ENCODE results near the gene RFX2. TPM values are rescaled to one million over a fixed set of nuclear protein-coding genes. Genes with fewer than 3 reads are reported as not detected.

The RFX2 gene
- total RNA-seq, 1 donor from 2014 or later = 7.9 TPM

DNA sequence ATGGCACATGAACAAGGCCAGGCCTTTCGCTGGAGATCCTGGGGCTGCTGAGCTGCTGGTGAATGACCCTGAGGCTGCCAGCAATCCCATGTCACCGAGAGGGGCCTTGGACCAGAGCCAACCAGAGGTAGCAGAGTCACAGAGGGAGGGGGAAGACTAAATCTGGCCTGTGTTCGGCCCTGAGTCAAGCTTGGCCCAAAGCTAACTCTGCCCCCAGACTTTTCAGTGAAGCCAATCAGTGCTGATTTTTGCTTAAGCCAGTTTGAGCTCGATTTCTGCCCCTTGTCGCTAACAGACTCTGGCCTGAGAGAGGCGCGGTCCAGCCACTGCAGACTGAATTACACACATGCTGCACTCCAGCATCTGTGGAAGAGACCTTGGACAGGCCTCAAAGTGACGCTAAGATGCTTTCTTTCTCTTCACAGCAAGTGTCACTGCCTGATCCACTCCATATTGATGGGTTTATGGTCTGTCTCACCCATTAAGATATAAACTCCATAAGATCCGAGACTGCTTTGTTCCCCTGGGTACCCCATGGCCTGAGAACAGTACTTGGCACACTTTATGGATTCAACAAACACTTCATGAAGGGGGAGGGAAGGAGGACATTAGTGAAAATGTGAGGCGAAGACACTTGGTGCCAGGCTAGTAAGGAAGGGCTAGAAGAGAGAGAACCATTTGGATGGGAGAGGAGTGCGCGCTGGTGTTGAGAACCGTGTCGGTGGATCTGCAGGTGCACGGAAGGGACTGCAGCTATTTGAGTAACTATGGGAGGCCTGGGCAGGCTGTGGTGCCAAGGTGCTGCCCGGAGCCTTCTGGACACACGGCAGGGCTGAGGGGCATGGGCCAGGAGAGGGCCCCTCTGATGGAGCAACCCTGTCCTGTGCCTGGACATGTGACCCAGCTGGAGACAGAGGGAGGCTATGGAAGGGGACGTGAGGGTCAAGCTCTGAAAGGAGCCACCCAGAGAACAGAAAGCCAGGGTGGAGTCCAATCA is 150.0 kb downstream of the RFX2 start:
- no peak for DNase-seq (ENCODE audit: extremely low read depth, low read depth, low spot score)

DNA sequence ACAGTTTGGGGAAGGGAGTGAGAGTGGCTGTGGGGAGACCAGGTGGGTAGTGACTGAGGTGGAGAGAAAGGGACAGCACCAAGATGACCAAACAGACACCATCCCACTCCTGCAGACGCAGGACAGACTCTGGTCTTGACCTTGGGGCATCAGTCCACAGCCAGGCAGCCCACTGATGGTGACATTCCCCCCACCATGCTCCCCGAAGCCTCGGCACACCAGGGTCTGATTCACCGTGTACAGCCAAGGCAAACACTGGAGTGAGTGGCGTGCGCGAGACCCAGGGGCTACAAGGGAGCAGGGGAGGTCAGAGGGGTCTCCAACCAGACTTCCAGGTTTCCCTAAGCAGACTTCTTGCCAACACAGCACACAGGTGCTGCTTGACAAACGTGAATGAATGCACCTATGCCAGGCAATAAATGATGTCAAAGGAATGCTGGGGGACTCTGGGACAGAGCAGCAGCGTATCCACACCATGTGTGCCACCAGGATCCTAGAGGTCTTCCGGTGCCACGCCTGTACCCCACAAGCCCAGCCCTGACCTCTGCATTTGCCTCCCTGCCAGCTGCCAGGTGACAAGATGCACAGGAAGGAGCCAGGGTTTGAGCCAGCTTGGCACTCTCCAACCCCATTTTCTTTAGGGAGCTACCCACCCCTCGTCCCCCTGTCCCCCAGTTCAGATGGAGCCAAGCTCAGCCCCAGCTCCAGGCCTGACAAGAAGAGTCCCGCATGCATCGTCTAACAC is 150.9 kb downstream of the RFX2 start:
- DNase-seq (ENCODE audit: extremely low read depth, low read depth, low spot score) = no peak

DNA sequence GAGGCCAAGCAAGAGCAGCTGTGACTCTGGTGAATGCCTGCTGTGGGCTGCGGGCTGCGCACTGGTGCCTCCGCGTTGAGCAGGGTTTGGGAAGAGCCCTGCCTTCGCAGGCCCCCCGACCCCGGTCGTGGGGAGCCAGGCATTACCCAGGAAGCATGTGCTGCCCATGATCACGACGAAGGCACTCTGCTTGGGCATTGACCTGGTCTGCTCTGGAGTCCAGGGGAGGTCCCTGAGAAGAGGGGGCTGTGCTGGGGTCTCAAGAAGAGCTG is 151.5 kb downstream of the RFX2 start:
- no peak for DNase-seq (ENCODE audit: extremely low read depth, low read depth, low spot score)

DNA sequence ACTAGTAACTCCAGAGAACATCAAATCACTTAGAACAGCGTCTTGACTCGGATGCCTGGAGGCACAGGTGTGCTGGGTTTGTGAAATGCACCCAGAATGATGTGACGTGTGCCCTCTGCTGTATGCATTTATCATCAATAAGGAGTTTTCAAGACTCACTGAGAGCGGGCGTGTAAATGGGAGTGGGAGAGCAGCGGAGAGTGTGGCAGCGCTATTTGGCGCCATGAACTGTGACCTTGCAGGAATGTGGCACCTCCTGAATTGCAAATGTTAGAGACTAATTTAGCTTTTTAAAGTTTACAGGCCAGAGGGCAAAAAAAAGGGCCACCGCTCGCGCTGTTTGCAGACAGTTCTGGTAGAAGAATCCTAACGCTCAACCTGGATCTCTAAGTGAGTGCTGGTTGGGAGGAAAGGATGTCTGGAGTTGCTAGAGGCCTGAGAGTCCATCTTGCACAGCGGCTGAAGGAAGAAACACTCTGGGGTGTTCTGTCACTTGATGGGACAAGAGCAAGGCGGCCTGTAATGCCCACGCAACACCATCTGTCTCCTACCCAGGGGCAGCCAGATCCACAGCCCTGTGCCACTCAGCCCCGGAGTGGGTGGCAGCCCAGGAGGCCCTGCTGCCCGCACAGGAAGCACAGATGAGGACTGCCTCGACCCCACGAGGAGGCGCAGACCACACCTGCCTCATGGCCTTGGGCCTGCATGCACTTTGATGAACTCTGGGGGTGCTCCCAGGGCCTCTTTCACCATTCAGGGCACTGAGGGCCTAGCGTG is 152.0 kb downstream of the RFX2 start:
- no peak for DNase-seq (ENCODE audit: extremely low read depth, low read depth, low spot score)

DNA sequence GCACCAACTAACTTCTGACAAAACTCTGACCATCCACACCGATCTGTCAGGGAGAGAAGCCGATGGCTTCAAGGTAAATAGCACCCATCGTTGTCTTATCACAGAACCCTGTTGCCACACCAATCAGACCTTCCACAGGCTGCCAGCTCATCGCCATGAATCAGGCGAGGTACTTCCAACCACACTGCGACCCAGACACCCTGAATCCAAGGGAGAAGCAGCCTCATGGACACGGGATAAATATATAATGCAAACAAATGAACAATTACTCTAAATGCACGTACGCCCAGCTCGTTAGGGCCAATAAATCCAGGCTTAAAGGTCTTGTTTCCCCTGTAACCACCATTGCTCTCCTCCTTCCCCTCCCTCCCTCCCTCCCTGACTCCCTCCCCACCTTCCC is 153.1 kb downstream of the RFX2 start:
- DNase-seq (ENCODE audit: extremely low read depth, low read depth, low spot score) = no peak

DNA sequence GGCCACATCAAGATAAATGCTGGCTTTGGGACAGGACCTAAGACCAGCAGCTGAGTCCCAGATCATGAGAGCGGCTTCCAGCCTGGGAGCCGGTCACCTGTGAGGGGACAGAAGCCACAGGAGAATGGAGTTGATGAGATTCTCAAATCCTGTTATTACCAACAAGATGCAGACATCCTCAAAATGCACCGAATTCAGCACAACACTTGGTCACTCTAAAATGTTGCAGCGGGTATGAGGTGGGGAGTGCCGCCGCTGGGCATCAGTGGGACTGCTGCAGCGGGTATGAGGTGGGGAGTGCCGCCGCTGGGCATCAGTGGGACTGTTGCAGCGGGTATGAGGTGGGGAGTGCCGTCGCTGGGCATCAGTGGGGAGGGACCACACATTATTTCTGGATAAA is 153.6 kb downstream of the RFX2 start:
- DNase-seq (ENCODE audit: extremely low read depth, low read depth, low spot score) = no peak

DNA sequence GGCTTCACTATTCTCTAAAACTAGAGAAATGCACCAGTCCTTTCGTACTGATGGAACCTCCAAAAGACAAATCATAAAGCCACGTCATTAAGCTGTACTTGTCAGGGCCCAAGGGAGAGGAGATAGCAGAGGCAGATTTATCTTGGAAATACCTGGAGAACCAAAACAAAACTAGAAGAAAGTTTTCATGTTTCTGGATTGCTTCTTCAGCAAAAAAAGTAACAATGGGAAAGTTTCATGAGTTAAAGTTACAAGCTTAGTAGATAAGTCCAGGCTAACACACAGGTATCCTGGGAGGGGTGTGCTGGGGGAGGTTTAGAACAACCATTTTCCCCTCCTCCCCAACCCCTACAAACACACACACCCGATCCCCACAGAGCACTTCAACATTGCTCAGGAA is 154.0 kb downstream of the RFX2 start:
- DNase-seq (ENCODE audit: extremely low read depth, low read depth, low spot score) = no peak

DNA sequence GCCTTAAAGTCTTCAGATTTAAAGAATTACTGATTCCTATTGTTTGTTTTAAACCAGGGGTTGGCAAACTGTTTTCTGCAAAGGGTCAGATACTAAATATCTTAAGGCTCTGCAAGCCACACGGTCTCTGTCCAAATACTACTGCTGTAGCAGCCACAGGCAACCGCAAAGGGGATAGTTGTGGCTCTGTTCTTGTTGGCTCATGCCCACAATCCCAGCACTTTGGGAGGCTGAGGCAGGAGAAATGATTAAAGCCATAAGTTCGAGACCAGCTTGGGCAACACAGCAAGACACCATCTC is 154.7 kb downstream of the RFX2 start:
- no peak for DNase-seq (ENCODE audit: extremely low read depth, low read depth, low spot score)

DNA sequence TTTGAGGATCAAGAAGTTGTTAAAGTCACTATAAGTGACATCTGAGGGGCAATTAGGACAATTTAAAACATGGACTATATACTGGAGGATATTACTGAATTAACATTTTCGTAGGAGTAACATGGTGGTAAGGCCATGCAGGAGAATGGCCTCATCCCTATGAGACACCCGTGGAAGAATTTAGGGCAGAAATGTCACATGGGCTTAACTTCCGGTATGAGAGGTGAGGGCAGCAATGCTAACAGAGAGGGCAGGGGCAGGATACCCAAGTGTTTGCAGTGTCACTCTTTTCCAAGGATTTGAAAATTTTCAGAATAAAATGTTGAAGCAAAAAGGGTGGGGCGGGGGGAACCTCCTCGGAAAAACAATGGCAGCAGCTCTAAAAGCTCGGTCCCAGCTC is 156.0 kb downstream of the RFX2 start:
- DNase-seq (ENCODE audit: extremely low read depth, low read depth, low spot score) = no peak

DNA sequence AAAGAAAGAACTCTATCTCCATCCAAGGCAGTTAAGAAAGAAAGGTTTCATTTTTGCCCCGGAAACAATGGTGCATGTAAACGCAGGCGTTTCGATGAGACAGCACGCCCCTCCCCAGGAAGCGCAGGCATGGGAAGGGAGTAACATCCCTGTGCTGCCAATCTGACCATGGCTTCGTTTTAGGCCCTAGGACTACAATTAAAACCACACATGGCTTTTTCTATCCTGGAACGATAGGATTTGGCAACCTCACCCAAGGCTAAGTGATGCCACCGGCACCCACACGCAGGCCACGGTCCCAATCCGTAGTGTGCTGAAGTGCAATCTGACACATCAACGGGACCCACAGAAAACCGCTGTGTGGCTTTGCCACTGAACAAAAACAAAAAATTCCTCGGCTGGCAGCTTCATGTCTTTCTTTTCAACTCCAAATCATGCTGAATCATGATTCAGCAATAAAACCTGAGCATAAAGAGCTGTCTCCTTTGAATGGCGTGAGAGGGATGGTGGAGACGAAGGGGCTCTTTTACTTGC is 156.6 kb downstream of the RFX2 start:
- DNase-seq (ENCODE audit: extremely low read depth, low read depth, low spot score) = no peak

DNA sequence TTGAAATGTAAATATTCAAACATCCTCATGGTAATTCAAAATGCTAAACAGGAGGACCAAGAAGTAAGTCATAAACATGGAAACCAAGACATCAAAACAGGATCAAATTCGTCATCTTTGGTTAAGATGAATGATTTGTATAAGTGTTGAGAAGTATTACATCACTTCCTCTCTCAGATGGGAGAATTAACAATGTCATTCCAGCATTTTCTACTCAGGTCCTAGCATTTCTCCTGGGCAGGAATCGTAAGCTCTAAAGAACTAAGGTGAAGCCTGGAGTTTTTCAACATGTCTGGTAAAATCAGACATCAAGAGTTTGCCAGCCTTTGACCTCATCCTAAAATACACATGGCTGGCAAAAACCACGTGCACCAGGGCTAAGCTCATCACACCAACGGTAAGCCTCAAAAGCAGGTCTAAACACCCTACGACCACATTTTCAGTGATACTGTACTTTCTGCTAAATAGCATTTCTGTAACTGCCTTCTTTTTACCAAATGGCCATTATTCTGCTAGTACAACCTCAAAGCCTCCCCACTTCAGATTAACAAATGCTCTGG is 157.2 kb downstream of the RFX2 start:
- DNase-seq (ENCODE audit: extremely low read depth, low read depth, low spot score) = no peak

DNA sequence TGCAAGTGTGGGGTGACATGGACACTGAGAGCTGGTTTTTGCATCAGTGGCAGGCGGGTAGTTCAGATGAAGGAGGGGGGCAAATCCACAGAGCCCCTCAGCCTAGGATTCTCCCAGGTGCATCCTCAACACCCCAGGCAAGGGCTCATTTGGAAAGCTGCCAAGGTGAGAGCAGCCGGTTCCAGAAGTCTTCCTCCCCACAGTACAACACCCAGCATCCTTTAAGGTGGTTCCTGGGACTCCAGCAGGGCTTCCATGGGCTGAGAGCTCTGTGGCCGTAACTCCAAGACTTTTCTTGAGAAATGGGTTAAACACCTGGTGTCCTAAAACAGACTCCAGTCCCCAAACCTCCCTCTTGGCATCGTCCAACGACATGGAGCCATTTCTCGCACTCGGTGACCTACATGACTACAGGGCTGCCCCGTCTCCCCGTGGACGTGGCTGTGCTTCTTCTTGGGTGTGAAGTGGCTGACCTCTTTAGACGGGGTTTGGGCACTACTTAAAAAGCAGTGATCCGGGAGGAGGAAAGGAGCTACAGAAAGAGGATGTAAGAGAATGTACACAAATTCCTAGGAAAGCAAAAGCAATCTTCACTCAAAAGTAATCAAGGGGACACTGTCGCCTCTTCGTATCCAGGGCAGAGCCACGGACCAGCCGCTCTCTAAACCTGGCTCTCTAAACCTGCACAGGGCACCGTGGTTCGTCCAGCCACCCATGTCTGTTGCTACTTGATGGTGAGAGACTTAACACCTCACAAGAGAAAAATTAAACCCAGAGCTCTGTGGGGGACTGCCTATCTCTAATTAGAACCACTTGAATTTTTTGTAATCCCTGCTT is 157.9 kb downstream of the RFX2 start:
- no peak for DNase-seq (ENCODE audit: extremely low read depth, low read depth, low spot score)

DNA sequence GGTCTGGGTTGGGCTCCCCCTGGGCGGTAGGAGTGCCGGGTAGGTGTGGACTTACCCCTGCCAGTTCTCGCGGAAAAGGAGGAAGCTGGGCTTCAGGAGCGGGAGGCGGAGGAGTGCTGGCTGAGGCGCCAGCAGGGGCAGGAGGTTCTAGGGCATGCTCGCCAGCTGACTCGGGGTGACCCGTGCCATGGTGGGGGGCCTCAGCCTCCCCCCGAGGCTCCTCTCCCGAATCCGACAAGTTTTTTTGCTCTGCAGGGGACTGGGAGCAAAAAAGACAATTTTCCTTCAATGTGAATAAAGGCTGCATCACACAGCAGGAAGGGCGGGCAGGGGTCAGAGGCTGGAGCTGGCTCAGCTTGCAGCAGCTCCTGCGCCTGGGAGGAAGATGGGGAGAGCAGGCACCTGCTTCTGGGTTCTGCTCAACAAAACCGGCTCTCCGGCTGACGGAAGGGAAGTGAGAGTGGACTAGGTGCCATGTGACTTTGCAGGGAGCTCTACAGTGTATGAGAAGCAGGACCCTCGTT is 158.9 kb downstream of the RFX2 start:
- DNase-seq (ENCODE audit: extremely low read depth, low read depth, low spot score) = no peak

DNA sequence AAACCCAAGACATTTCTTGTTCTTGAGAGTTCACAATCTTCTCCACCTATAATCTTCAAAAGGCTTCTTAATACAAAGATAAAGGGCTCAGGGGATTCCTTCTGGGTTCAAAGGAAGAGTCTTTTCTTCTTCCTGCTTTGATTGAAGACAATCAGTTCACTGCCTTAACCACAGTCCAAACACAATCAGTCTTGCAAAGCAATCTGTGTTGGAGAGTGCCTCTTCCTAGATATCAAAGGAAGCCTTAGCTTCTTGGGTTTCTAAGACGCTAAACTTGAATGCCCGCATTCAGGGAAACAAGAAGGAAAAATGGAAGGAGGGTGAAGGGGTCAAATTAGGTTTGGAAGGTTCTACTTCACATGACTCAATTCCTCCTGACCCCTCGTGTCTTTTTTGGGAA is 159.6 kb downstream of the RFX2 start:
- DNase-seq (ENCODE audit: extremely low read depth, low read depth, low spot score) = no peak

DNA sequence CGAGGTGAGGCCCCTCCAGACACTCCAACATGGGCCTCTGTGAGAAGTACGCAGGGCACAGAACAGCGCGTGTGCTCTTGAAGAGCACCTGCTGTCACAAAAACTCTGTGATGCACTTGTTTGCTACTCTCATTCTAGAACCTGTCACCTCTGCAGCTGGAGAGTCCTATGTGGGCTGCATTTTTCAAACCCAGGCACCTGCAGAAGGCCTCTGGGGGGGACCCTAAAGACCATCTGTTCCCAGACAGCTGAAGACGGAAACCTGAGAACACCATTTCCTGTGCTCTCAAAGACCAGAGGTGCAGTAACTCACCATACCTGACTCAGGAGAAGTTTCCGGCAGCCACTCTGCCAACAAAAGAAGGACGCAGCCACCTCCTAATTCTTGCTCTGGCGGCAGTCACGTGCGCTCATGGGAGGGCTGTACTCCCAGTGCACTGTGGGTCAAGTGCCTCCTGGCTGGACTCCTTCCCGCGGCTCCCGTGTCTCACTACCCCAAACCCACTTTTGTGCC is 160.5 kb downstream of the RFX2 start:
- no peak for DNase-seq (ENCODE audit: extremely low read depth, low read depth, low spot score)

DNA sequence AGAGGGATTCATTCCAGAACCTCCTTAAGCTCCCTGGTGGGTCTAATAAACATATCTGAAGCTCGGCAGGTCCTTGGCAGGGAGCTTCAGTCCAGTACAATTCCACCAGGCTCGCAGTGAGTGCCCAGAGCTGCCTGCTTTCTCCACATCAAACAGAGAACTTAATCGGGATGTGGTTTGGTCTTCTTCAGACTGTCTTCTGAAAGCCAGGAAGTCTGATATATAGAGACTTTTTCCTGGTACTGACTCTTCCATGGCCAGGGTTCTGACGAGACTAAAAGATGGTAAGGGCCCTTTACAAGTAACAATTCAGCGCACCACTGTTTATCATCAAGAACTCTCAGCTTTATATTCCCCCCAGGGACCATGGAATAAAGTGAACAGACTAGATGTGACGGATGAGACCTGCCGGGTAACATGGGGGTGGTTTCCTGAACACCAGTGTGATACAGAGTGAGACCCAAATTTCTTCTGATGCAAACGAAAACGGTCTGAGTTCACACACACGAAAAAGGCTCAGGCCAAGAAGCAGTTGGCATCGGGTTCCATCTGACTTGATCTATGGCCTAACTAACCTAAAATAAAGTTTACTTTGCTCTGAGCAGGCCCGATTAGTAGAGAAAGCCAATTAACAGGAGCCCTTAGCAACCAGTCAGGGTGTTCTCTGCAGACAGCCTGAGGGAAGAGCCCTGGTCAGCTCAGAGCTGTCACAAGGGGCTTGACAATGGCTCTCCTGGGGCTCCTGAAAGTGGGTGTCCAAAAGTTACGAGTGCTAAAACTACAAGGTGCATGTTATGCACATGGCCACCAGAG is 161.3 kb downstream of the RFX2 start:
- DNase-seq (ENCODE audit: extremely low read depth, low read depth, low spot score) = no peak

DNA sequence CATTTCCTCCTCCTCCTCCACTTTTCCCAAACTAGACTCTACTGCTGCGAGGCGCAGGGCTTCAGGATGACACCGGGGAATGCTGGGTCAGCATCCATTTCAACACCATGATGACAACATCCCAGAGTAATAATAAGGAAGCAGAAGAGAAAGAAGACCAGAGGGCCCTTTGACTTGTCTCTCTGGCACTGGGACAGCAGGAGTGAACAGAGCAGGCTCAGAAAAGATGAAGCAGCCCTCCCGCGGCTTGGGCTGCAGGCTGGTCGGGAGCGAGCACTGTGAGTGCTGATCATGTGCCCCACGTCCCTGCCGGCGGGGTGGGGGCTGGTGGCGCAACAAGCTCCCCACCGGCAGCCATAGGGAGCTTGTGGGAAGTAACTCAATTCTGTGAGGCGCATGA is 162.9 kb downstream of the RFX2 start:
- no peak for DNase-seq (ENCODE audit: extremely low read depth, low read depth, low spot score)

DNA sequence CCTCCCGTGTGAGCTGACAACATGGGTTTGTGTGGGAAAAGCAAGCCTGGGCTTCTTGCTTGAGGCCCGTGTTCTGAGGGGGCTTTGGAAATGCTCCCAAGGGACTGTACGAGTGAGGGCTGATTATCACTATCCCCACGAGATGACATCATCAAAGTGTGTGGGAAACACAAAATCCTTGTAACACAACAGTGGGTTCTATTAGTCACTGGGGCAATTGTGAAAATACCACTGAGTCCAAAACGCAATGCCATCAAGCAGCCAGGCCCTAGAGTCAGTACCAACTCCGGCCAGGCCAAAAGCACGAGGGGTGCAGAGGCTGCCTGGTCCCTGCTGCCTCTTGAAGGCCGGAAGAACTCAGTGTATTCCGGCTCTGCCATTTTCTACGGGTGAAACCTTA is 166.7 kb downstream of the RFX2 start:
- DNase-seq (ENCODE audit: extremely low read depth, low read depth, low spot score) = no peak
